Measurements from ENCODE around the gene DOK5.

- TF ChIP-seq EZH2 (IDR thresholded peaks at IDR 0.05; ENCODE audit: borderline replicate concordance, low read depth, low read length, severe bottlenecking) (no peak), POLR2AphosphoS5 (IDR thresholded peaks at IDR 0.05; ENCODE audit: insufficient read depth, low read depth, low read length) (no peak), CTCF (IDR thresholded peaks at IDR 0.05; ENCODE audit: extremely low read depth in 1 of 2, insufficient read depth in 1 of 2, low read depth in 1 of 2, low read length in 2 of 2) (no peak), POLR2A (IDR thresholded peaks at IDR 0.05; ENCODE audit: low read depth, low read length) (no peak), MAX (IDR thresholded peaks at IDR 0.05; ENCODE audit: insufficient read depth, insufficient read length) (no peak), JUN (IDR thresholded peaks at IDR 0.05; ENCODE audit: borderline replicate concordance, insufficient read depth, insufficient read length, low read depth) (no peak), GATA2 (IDR thresholded peaks at IDR 0.05; ENCODE audit: insufficient read depth, insufficient read length, low read depth, low read length) (no peak), FOS (IDR thresholded peaks at IDR 0.05; ENCODE audit: borderline replicate concordance, insufficient read depth, low read length) (no peak)
Measured at GRCh38 chr20:54469952-54470351, 5.4 kb upstream of the DOK5 start.
